Measurements from ENCODE around the gene GTF2A1.

The GTF2A1 gene

DNA sequence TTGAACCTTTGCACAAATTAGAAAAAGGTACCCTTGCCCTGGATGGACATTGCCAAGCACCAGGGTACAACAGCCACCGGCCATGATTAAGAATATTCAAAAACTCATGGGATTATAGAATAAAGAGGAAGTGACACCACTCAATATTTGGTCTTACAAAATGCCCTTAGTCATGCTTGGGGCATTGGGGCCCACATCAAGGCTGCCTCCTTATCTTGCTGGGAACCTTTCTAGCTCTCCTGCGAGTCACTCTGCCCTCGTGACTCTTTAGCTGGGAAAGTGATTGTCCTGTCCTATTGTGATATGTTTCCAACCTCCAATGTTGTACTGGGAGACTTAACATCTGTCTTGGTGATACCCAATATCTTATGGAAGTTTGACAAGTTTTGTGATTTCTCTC lies 57.8 kb downstream of the GTF2A1 start:
- intact Hi-C loops (cut with DNase I; ENCODE audit: low total_unique reads) = no loop called here
- TF ChIP-seq, protein P1, sequence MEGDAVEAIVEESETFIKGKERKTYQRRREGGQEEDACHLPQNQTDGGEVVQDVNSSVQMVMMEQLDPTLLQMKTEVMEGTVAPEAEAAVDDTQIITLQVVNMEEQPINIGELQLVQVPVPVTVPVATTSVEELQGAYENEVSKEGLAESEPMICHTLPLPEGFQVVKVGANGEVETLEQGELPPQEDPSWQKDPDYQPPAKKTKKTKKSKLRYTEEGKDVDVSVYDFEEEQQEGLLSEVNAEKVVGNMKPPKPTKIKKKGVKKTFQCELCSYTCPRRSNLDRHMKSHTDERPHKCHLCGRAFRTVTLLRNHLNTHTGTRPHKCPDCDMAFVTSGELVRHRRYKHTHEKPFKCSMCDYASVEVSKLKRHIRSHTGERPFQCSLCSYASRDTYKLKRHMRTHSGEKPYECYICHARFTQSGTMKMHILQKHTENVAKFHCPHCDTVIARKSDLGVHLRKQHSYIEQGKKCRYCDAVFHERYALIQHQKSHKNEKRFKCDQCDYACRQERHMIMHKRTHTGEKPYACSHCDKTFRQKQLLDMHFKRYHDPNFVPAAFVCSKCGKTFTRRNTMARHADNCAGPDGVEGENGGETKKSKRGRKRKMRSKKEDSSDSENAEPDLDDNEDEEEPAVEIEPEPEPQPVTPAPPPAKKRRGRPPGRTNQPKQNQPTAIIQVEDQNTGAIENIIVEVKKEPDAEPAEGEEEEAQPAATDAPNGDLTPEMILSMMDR (IDR thresholded peaks at IDR 0.05) = no peak
- no peak for DNase-seq

DNA sequence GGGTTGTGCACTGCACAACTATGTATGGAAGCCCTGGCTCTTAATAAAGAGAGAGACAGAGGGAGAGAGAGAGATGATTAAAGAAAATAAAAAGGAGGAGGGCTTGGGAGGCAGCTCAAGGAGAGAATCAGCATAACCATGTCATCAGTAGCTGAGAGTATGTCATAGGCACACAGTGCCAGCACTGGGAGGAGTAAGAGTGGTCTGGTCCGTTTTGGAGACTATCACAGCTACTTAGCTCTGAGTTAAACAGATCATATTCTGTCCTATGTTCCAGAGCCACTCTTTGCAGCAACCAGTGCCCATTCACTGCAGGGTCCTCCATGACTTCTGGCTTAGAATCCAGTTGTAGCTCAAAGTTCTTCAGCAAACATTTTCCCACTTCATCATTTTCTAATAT lies 59.0 kb downstream of the GTF2A1 start:
- Histone ChIP-seq H3K27ac (no peak overlapping the region), H3K27me3 (no peaks in the 10 kb centered on the region), H3K36me3 (no peaks in the 10 kb centered on the region), H3K4me1 (no peaks in the 10 kb centered on the region), H3K9me3 (no peaks in the 10 kb centered on the region), H3K4me3 (no peak overlapping the region)
- intact Hi-C loops (cut with DNase I; ENCODE audit: low total_unique reads) = no loop called here
- no peak for DNase-seq
- TF ChIP-seq, protein P1 (IDR thresholded peaks at IDR 0.05) = no peak

More for the DNA sequence above, 57.8 kb downstream of the GTF2A1 start:
- no peak overlapping the region for H3K27ac ChIP-seq
- no peak overlapping the region for H3K4me3 ChIP-seq
- H3K36me3 ChIP-seq = no peaks in the 10 kb centered on the region
- H3K27me3 ChIP-seq = no peaks in the 10 kb centered on the region
- no peaks in the 10 kb centered on the region for H3K9me3 ChIP-seq
- H3K4me1 ChIP-seq = no peaks in the 10 kb centered on the region

DNA sequence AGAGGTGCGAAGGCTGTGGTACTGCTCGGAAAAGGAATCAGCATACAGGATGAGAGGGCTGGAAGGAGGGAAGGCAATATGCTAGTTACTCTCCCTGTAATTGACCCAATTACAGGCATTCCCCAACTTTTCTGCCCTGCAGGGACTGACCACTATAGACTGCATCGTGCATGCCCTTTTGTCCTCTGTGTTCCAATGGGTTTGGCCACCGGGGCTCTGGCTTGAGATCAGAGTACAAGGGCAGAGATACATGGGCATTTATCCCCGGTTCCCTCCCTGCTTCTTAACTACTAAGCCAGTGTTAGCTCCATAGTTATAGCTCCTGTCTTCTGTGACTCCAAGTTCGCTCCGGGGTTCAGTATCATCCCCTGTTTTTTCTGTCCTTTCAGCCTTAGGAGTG lies 59.7 kb downstream of the GTF2A1 start:
- TF ChIP-seq, protein P1 (IDR thresholded peaks at IDR 0.05) = no peak
- intact Hi-C loops (cut with DNase I; ENCODE audit: low total_unique reads) = no loop called here
- Histone ChIP-seq H3K4me3 (no peak overlapping the region), H3K4me1 (no peaks in the 10 kb centered on the region), H3K27me3 (no peaks in the 10 kb centered on the region), H3K9me3 (no peaks in the 10 kb centered on the region), H3K27ac (no peak overlapping the region), H3K36me3 (no peaks in the 10 kb centered on the region)
- no peak for DNase-seq

DNA sequence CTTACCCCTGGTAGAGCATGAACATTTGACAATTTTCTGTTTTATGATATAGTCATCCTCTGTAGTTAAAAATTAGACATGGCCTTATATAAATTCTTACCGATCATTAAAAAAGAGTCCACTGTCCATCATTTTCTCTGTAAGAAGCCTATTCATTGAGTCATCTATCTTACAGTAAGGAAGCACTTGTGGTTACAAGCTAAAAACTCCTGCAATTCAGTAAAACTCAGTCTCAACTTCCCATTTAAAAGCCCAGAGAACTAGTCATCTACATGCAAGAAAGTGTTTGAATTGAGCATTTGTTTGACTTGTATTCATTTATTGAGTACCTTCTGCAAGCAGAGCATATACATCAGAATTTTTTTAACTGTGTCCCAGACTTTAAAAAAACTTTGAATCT lies 63.3 kb downstream of the GTF2A1 start:
- no peaks in the 10 kb centered on the region for H3K36me3 ChIP-seq
- TF ChIP-seq, protein P1 (IDR thresholded peaks at IDR 0.05) = no peak
- H3K4me1 ChIP-seq = no peaks in the 10 kb centered on the region
- no peak for DNase-seq
- H3K27ac ChIP-seq = no peak overlapping the region
- H3K9me3 ChIP-seq = no peaks in the 10 kb centered on the region
- H3K4me3 ChIP-seq = no peak overlapping the region
- intact Hi-C loops (cut with DNase I; ENCODE audit: low total_unique reads) = no loop called here
- no peaks in the 10 kb centered on the region for H3K27me3 ChIP-seq

DNA sequence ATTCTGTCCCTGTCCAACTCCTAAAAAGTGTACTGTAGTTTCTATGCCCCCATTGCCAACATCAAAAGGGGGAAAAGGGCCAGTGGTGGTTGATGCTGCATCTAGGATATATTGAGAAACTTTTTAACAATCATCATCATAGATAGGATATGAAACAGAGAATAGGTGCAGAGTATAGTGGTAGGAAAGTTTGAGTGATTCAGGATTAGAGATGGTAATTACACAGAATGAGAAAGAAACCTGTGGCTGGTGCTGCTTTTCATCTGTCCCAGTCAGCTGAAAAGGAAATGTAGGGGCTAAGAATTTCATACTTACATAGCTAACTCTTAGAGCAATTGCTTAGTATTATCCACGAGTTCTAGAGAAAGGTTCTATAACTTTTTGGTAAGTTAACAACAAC lies 67.6 kb downstream of the GTF2A1 start:
- Histone ChIP-seq H3K9me3 (no peaks in the 10 kb centered on the region), H3K27me3 (no peaks in the 10 kb centered on the region), H3K36me3 (no peaks in the 10 kb centered on the region), H3K4me1 (no peaks in the 10 kb centered on the region), H3K27ac (no peak overlapping the region), H3K4me3 (no peak overlapping the region)
- intact Hi-C loops (cut with DNase I; ENCODE audit: low total_unique reads) = no loop called here
- DNase-seq = no peak
- TF ChIP-seq, protein P1 (IDR thresholded peaks at IDR 0.05) = no peak

DNA sequence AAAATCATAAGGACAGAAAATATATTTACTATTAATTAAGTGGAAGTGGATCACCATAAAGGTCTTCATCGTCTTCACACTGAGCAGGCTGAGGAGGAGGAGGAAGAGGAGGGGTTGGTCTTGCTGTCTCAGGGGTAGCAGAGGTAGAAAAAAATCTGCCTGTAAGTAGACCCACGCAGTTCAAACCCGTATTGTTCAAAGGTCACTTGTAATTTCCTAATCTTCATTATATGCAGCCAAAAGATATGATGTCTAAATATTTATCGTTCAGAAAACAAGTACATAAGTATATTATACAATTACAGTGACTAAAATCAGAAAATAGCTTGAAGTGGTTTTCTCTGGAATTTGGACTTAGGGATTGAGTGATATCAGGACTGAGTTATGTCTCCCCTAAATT lies 72.1 kb downstream of the GTF2A1 start:
- intact Hi-C loops (cut with DNase I; ENCODE audit: low total_unique reads) = no loop called here
- no peaks in the 10 kb centered on the region for H3K27me3 ChIP-seq
- H3K4me3 ChIP-seq = no peak overlapping the region
- no peaks in the 10 kb centered on the region for H3K4me1 ChIP-seq
- TF ChIP-seq, protein P1 (IDR thresholded peaks at IDR 0.05) = no peak
- no peak for DNase-seq
- H3K36me3 ChIP-seq = no peaks in the 10 kb centered on the region
- no peaks in the 10 kb centered on the region for H3K9me3 ChIP-seq
- H3K27ac ChIP-seq = no peak overlapping the region
